ENCODE measurements around the gene ITGBL1. TPM values are rescaled to one million over a fixed set of nuclear protein-coding genes. Genes with fewer than 3 reads are reported as not detected.

Gene ITGBL1
- total and polyA plus RNA-seq, 2 of the 8 experiments (the other 6 are each of a cell fraction or from before 2014, with no cell fraction given): not detected

DNA sequence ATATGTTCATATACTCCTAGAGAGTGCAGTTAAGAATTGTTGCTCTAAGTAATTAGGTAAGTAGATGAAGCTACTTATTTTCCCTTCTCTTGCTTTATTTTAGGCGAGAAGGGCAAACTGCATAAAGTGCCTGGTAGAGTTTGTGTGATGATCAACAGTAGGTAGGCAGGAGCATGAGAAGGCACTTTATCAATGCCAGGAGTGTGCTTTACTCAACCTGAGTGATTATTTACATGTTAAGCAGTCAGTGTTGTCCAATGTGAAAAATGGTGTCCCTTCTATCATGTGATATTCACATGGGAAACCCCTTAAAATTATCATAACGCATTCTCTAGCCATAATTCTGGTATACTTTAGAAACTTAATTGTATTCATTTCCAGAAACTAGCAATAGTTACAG lies 294.0 kb downstream of the ITGBL1 start:
- Histone ChIP-seq H4K91ac (replicated peaks; ENCODE audit: insufficient read length, low read length) (no peak overlapping the region), H2BK15ac (ENCODE audit: low read length) (no peak overlapping the region), H2BK120ac (replicated peaks; ENCODE audit: low read depth, low read length) (no peak overlapping the region), H2AK5ac (ENCODE audit: low read depth, low read length) (no peak overlapping the region), H3K4me1 (replicated peaks in 1 of 4; ENCODE audit: control insufficient read depth in 3 of 4, insufficient read depth in 4 of 4, low read length in 3 of 4) (no peaks in the 10 kb centered on the region; a peak in 1 of 7 replicates), H3K23ac (ENCODE audit: insufficient read length) (no peak overlapping the region), H3K18ac (ENCODE audit: extremely low read depth, low read length) (no peak overlapping the region), H3K14ac (ENCODE audit: insufficient read length) (no peak overlapping the region), H3K79me2 (ENCODE audit: control insufficient read depth in 1 of 2, insufficient read depth in 2 of 2, low read length in 2 of 2) (no peaks in the 10 kb centered on the region), H3K4ac (replicated peaks; ENCODE audit: insufficient read length, low read depth, low read length) (no peak overlapping the region), H3K56ac (replicated peaks; ENCODE audit: insufficient read length, low read depth, low read length) (no peak overlapping the region), H2AFZ (ENCODE audit: low read length) (no peak overlapping the region), H4K5ac (ENCODE audit: insufficient read length, low read depth, low read length) (no peak overlapping the region), H3K27ac (ENCODE audit: low read depth, low read length) (no peak overlapping the region), H2BK5ac (ENCODE audit: low read depth, low read length) (no peak overlapping the region), H3K4me2 (ENCODE audit: insufficient read depth in 1 of 2, low read depth in 2 of 2, low read length in 2 of 2) (no peak overlapping the region), H3K27me3 (replicated peaks in 1 of 4; ENCODE audit: control insufficient read depth in 3 of 4, extremely low read depth in 1 of 4, insufficient read depth in 3 of 4, low read length in 3 of 4) (no peaks in the 10 kb centered on the region), H3K79me1 (ENCODE audit: low read depth, low read length) (no peaks in the 10 kb centered on the region), H2BK20ac (ENCODE audit: low read length) (no peak overlapping the region), H3K23me2 (ENCODE audit: low read depth, low read length) (no peaks in the 10 kb centered on the region), H4K8ac (ENCODE audit: extremely low read depth, insufficient read depth, low read length) (no peak overlapping the region), H3K9ac (replicated peaks in 1 of 4; ENCODE audit: extremely low read depth in 1 of 4, low read depth in 3 of 4, low read length in 3 of 4) (no peak overlapping the region), H3K4me3 (ENCODE audit: extremely low read depth in 1 of 4, insufficient read depth in 2 of 4, low read depth in 3 of 4, low read length in 4 of 4) (no peak overlapping the region), H4K20me1 (replicated peaks in 1 of 2; ENCODE audit: control insufficient read depth in 1 of 2, insufficient read depth in 2 of 2, low read length in 2 of 2) (no peaks in the 10 kb centered on the region), H3K9me3 (ENCODE audit: insufficient read depth in 2 of 2, low read depth in 1 of 2, low read length in 1 of 2) (no peaks in the 10 kb centered on the region), H3K36me3 (ENCODE audit: control insufficient read depth in 2 of 4, insufficient read depth in 4 of 4, low read length in 3 of 4) (no peaks in the 10 kb centered on the region), H2BK12ac (ENCODE audit: low read depth, low read length) (no peak overlapping the region)
- DNase-seq (ENCODE audit: low read depth in 1 of 2, low spot score in 2 of 2) (no peak), FAIRE-seq (no peak)
- TF ChIP-seq EP300 (IDR thresholded peaks at IDR 0.05; ENCODE audit: borderline replicate concordance in 1 of 2, low read depth in 2 of 2, low read length in 2 of 2) (no peak), SUZ12 (IDR thresholded peaks at IDR 0.05; ENCODE audit: low read length) (no peak)
- POLR2A ChIA-PET (ENCODE audit: partially characterized antibody): no interaction called here
- WGBS, 2 experiments (ENCODE audit: extremely low coverage in 1 of 2, insufficient coverage in 1 of 2, insufficient read length in 1 of 2, insufficient replicate concordance in 2 of 2, low coverage in 1 of 2, low lambda C conversion rate in 2 of 2, missing lambda C conversion rate in 1 of 2): 89% methylated on average over 2 of the region's 2 CpGs; no CpG with 5 or more reads in 1 of the 2 experiments
- CTCF ChIA-PET (ENCODE audit: partially characterized antibody): no interaction called here
